ENCODE data around the gene NELL1.

The NELL1 gene

DNA sequence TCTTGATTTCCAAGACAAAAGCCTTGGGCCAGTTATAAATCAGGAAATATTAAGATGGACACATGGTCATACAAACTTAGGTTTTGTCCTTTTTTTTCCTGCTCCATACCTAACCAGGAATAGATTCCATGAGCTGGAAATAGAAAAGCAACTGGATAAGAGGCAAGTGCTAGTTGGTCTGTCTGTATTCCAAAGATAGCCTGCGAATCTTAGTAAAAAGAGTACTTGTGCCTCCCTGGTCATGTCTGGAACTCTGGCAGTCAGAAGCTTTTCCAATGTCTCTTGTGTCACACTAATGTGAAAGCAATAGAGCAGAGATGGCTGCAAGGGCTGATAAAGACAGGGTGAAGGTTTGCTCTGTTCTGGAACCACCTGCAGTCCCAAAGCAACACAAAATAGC lies 933.3 kb downstream of the NELL1 start:
- TF ChIP-seq, protein P1, sequence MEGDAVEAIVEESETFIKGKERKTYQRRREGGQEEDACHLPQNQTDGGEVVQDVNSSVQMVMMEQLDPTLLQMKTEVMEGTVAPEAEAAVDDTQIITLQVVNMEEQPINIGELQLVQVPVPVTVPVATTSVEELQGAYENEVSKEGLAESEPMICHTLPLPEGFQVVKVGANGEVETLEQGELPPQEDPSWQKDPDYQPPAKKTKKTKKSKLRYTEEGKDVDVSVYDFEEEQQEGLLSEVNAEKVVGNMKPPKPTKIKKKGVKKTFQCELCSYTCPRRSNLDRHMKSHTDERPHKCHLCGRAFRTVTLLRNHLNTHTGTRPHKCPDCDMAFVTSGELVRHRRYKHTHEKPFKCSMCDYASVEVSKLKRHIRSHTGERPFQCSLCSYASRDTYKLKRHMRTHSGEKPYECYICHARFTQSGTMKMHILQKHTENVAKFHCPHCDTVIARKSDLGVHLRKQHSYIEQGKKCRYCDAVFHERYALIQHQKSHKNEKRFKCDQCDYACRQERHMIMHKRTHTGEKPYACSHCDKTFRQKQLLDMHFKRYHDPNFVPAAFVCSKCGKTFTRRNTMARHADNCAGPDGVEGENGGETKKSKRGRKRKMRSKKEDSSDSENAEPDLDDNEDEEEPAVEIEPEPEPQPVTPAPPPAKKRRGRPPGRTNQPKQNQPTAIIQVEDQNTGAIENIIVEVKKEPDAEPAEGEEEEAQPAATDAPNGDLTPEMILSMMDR (IDR thresholded peaks at IDR 0.05) = no peak

DNA sequence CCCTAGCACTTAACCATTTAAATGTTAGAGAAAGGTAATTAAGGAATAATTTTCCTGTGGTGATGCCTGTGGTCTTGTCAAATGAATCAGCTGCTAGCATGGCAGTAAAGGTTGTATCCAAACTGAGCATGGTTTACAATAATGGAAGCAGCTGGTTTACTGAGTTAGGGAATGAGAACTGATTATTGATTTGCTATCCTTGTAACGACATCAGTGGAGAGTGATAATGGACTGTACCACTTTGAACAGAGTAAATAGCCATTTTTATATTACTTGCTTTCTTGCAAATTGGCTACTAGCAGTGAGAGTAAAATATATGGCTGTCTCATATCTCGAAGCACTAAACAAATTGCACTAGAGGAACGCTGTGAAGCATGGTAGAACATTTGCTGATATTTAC lies 934.5 kb downstream of the NELL1 start:
- TF ChIP-seq, protein P1 (IDR thresholded peaks at IDR 0.05) = no peak

DNA sequence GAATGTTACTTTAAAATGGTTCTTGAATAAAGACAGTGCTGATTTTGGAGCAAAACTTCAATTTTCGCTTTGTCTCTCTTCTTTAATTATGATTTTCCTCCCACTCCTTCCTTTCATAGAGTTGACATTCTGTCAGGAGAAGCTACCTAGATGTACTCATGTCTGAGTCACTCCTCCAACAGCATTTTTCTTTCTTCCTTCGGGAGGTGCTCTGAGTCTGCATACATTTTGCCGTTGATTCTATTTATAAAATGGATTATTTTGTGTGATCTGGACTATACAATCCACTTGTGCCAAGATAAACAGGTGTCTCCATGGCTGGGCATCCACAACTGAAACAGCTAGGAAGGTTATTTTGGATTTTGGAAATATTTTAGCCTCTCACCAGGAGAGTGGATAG lies 935.2 kb downstream of the NELL1 start:
- TF ChIP-seq, protein P1 (IDR thresholded peaks at IDR 0.05) = no peak

DNA sequence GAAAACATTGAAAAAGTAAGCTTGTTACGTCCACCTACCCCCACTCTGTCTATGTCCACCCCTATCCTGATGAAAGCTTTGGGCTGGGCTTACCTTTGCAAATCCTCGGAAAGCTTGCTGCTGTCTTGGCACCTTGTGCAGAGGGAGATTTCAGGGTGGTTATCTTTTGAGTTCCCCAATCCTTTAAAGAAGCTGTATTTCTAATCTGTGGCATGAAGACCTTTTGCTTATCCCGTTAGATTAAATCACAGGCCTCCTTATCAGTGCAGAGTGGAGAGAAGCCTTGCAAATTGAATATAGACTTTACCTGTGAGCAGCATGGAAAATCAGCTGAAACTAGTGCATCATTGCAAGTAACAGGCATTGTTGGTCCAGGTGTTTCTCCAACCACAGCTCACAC lies 942.9 kb downstream of the NELL1 start:
- TF ChIP-seq, protein P1 (IDR thresholded peaks at IDR 0.05) = no peak

DNA sequence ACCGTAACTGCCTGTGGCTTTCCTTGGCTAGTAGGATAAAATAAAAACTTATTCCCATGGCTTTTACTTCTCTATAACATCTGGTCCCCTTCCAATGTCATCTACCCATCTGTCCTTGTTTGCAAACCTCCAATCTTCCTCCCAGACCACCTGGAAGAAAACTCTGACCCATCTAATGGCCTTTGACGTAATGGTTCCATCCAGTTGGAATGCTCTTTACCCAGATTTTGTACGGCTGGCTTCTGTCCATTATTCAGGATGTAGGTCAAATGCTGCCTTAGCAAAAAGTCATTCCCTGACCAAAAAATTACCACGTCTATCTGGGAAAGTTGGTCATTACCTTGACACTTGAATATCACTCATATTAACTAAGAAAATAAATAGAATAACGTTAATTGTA lies 945.6 kb downstream of the NELL1 start:
- TF ChIP-seq, protein P1 (IDR thresholded peaks at IDR 0.05) = no peak

GRCh38 chr11:21615955-21616371 lies 946.6 kb downstream of the NELL1 start:
- TF ChIP-seq, protein P1 (IDR thresholded peaks at IDR 0.05) = no peak

DNA sequence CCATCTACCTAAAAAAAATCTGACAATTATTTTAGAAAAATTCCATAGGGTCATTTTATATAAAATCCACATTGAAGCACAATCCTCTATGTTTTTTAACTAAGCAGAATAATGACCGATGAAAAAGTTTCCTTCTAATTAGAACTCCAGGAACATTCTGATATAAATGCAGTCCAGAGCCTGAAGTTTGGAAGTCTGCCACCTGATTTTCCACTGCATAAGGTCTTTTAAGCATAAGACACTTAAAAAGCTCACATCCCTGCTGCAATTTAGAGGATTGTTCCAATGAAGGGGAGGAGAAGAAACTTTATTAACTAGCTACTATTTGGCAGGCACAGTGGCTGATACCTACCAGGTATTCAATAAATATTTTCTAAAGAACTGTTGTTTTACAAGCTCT lies 953.2 kb downstream of the NELL1 start:
- TF ChIP-seq, protein P1 (IDR thresholded peaks at IDR 0.05) = no peak

DNA sequence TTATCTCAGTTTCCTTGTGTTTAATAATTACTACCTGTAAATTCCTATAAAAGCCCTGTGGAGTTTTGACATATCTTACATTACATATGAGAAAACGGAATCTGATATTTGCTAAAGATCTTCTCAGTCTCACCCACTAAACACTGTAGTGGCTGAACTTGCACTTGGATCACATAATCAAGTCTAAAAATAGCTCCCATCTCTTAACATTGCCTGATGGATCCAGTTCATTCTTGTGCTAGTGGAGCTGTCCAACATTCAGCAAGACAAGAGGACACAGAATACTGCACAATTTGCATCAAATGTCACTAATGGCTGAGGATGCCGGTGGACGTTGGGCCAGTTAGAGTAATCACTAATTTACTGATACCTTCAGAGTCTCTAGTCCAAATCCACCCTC lies 953.6 kb downstream of the NELL1 start:
- TF ChIP-seq, protein P1 (IDR thresholded peaks at IDR 0.05) = no peak

Data from LNCAP (cell line).